Measurements from ENCODE around the gene METTL2A.

DNA sequence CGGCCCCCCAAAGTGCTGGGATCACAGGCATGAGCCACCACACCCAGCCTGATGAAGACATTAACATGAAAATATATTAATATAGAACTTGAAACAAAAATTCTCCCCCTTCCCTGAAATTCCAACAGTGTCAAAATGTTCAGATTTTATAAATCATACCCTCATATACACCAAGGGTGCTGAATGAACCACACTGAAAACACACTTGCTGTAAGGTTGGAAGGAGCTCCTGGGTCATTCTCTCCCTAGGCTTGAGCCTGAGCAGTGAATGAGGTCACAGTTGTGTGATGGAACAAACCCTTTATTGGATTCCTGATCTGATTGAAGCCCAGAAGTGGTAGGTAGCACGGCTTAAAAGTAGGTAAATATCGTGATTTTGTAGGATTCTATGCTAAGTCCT is 43.4 kb upstream of the METTL2A start, which contains the start of gene EFCAB3:
- TF ChIP-seq, protein P1, sequence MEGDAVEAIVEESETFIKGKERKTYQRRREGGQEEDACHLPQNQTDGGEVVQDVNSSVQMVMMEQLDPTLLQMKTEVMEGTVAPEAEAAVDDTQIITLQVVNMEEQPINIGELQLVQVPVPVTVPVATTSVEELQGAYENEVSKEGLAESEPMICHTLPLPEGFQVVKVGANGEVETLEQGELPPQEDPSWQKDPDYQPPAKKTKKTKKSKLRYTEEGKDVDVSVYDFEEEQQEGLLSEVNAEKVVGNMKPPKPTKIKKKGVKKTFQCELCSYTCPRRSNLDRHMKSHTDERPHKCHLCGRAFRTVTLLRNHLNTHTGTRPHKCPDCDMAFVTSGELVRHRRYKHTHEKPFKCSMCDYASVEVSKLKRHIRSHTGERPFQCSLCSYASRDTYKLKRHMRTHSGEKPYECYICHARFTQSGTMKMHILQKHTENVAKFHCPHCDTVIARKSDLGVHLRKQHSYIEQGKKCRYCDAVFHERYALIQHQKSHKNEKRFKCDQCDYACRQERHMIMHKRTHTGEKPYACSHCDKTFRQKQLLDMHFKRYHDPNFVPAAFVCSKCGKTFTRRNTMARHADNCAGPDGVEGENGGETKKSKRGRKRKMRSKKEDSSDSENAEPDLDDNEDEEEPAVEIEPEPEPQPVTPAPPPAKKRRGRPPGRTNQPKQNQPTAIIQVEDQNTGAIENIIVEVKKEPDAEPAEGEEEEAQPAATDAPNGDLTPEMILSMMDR (IDR thresholded peaks at IDR 0.05) = no peak
- no peak for TF ChIP-seq POLR2A (IDR thresholded peaks at IDR 0.05)

All from esophagus squamous epithelium (tissue), 4 donors.